Neural cell (in vitro differentiated cells): ENCODE measurements around the gene CABP4. TPM values are rescaled to one million over a fixed set of nuclear protein-coding genes. Genes with fewer than 3 reads are reported as not detected.

Experiments
- H2AFZ ChIP-seq: fragments of 200-600, 300-800 bp; sonication (generic), shearing (Covaris generic); 2 replicates; pipeline ENCODE4 v1.6.0; 2014; ENCODE audit warnings: low read depth, mild to moderate bottlenecking, antibody characterized with exemption, low read length, moderate library complexity
- H3F3A ChIP-seq: fragments of 200-600 bp; shearing (Covaris generic); 2 replicates; pipeline ENCODE4 v1.6.1; 2016; ENCODE audit warnings: mild to moderate bottlenecking, moderate library complexity, mixed read lengths, antibody characterized with exemption, low read length; ENCODE audit not compliant: insufficient read depth, poor library complexity, severe bottlenecking
- H3K27ac ChIP-seq: fragments of 200-600, 300-800 bp; sonication (generic), shearing (Covaris generic); 2 replicates; pipeline ENCODE4 v1.5.1; 2014; ENCODE audit warnings: mild to moderate bottlenecking, low read length, moderate library complexity
- H3K27me3 ChIP-seq: fragments of 300-800, 200-600 bp; sonication (generic), shearing (Covaris generic); 2 replicates; pipeline ENCODE4 v1.6.0; 2014; ENCODE audit warnings: mild to moderate bottlenecking, low read depth, low read length, moderate library complexity; ENCODE audit not compliant: insufficient read depth
- H3K36me3 ChIP-seq: fragments of 300-800, 200-600 bp; sonication (generic), shearing (Covaris generic); 2 replicates; pipeline ENCODE4 v1.5.1; 2014; ENCODE audit warnings: mild to moderate bottlenecking, antibody characterized with exemption, low read length, moderate library complexity; ENCODE audit not compliant: insufficient read depth
- H3K4me2 ChIP-seq: fragments of 300-800, 200-600 bp; sonication (generic), shearing (Covaris generic); 2 replicates; pipeline ENCODE4 v1.6.0; 2014; ENCODE audit warnings: mild to moderate bottlenecking, low read length
- H3K4me3 ChIP-seq: fragments of 300-800, 200-600 bp; sonication (generic), shearing (Covaris generic); 2 replicates; pipeline ENCODE4 v1.5.1; 2014; ENCODE audit warnings: mild to moderate bottlenecking, low read length, moderate library complexity
- H3K79me2 ChIP-seq: fragments of 200-600 bp; shearing (Covaris generic); replicated peaks from 2 replicates; pipeline ENCODE4 v1.6.0; 2014; ENCODE audit warnings: mild to moderate bottlenecking, low read length, moderate library complexity; ENCODE audit not compliant: insufficient read depth
- H3K9ac ChIP-seq: fragments of 300-800, 200-600 bp; sonication (generic), shearing (Covaris generic); 2 replicates; pipeline ENCODE4 v1.6.1; 2016; ENCODE audit warnings: mild to moderate bottlenecking, low read length, mixed read lengths
- H3K9me2 ChIP-seq: fragments of 200-600 bp; shearing (Covaris generic); 2 replicates; pipeline ENCODE4 v1.6.1; 2016; ENCODE audit warnings: mild to moderate bottlenecking, low read length, mixed read lengths; ENCODE audit not compliant: insufficient read depth
- H3K9me3 ChIP-seq: fragments of 200-600, 300-800 bp; sonication (generic), shearing (Covaris generic); 2 replicates; pipeline ENCODE4 v1.6.1; 2016; ENCODE audit warnings: mild to moderate bottlenecking, mixed run types, low read length, moderate library complexity, mixed read lengths
- H4K20me1 ChIP-seq: fragments of 200-600 bp; shearing (Covaris generic); 2 replicates; pipeline ENCODE4 v1.6.1; 2016; ENCODE audit warnings: mild to moderate bottlenecking, mixed run types; ENCODE audit not compliant: insufficient read depth
- EP300 ChIP-seq: fragments of 450-650 bp; conservative IDR thresholded peaks from 2 replicates; pipeline ENCODE4 v1.6.1; 2014; ENCODE audit warnings: antibody characterized with exemption, mild to moderate bottlenecking, moderate library complexity; ENCODE audit not compliant: poor library complexity, severe bottlenecking
- EZH2 ChIP-seq: fragments of 200-600, 300-800 bp; shearing (Covaris generic), sonication (generic); IDR thresholded peaks from 2 replicates; pipeline ENCODE4 v1.6.1; 2014; ENCODE audit warnings: antibody characterized with exemption, low read length, borderline replicate concordance, mild to moderate bottlenecking; ENCODE audit not compliant: insufficient read depth, poor library complexity, severe bottlenecking
- MXI1 ChIP-seq: fragments of 450-650 bp; conservative IDR thresholded peaks from 2 replicates; pipeline ENCODE4 v1.6.1; 2014; ENCODE audit warnings: antibody characterized with exemption, mild to moderate bottlenecking; ENCODE audit not compliant: poor library complexity, severe bottlenecking
- POLR2AphosphoS5 ChIP-seq: IDR thresholded peaks from 2 replicates; pipeline ENCODE4 v1.6.1; 2012
- RAD21 ChIP-seq: fragments of 450-650 bp; conservative IDR thresholded peaks from 2 replicates; pipeline ENCODE4 v1.6.1; 2014; ENCODE audit warnings: antibody characterized with exemption, mild to moderate bottlenecking, moderate library complexity
- SMC3 ChIP-seq: fragments of 450-650 bp; conservative IDR thresholded peaks from 2 replicates; pipeline ENCODE4 v1.6.1; 2014; ENCODE audit warnings: antibody characterized with exemption, mild to moderate bottlenecking, moderate library complexity; ENCODE audit not compliant: poor library complexity
- TAF1 ChIP-seq: IDR thresholded peaks from 2 replicates; pipeline ENCODE4 v1.6.1; 2012; ENCODE audit warnings: low read depth
- polyA plus RNA-seq: library from polyadenylated mRNA; depleted of rRNA; stranded (reverse); fragments of >200 nt; gene quantifications from 2 replicates; pipeline ENCODE4 v1.2.3, GENCODE V29; 2014
- TF ChIP-seq, protein P1 (sequence below): fragments of 450-650 bp; IDR thresholded peaks from 2 replicates; pipeline ENCODE4 v1.5.1; 2014; ENCODE audit warnings: antibody characterized with exemption, mild to moderate bottlenecking, moderate library complexity; ENCODE audit not compliant: poor library complexity, severe bottlenecking
- TF ChIP-seq, protein P2 (sequence below): IDR thresholded peaks from 2 replicates; pipeline ENCODE4 v1.6.1; 2012; ENCODE audit warnings: borderline replicate concordance

The CABP4 gene
- polyA plus RNA-seq, 1 donor from 2014 or later: not detected

GRCh38 chr11:67445515-67445914 is 9.6 kb upstream of the CABP4 start:
- TF ChIP-seq SMC3: no peak
- no peak for TF ChIP-seq RAD21
- no peak for TF ChIP-seq POLR2AphosphoS5
- TF ChIP-seq TAF1: no peak
- TF ChIP-seq MXI1: no peak
- Histone ChIP-seq H2AFZ (no peak overlapping the region), H3K27ac (no peak overlapping the region), H3K9me3 (no peaks in the 10 kb centered on the region), H3K4me3 (no peak overlapping the region), H4K20me1 (no peaks in the 10 kb centered on the region), H3F3A (no peaks in the 10 kb centered on the region), H3K27me3 (no peaks in the 10 kb centered on the region), H3K79me2 (no peaks in the 10 kb centered on the region), H3K9ac (no peak overlapping the region), H3K36me3 (no peaks in the 10 kb centered on the region), H3K4me2 (no peak overlapping the region), H3K9me2 (no peaks in the 10 kb centered on the region)

DNA sequence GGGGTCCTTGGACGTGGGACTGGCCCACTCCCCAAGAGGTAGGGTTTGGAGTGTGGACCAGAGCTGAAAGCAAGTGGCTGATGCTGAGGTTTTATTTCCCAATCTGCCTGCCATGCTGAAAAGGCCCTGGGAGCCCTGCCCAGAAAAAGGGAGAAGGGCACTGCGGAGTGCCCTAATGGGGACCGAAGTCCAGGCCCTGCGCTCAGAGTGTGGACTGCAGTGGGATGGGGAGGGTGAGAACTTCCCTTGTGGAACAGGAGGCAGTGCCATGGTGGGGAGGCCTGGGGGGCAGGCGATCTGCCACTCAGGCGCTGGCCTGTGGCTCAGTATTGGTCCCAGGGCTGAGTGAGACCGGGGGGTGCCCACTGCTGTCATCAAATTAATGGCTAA is 6.9 kb upstream of the CABP4 start:
- TF ChIP-seq, protein P1, sequence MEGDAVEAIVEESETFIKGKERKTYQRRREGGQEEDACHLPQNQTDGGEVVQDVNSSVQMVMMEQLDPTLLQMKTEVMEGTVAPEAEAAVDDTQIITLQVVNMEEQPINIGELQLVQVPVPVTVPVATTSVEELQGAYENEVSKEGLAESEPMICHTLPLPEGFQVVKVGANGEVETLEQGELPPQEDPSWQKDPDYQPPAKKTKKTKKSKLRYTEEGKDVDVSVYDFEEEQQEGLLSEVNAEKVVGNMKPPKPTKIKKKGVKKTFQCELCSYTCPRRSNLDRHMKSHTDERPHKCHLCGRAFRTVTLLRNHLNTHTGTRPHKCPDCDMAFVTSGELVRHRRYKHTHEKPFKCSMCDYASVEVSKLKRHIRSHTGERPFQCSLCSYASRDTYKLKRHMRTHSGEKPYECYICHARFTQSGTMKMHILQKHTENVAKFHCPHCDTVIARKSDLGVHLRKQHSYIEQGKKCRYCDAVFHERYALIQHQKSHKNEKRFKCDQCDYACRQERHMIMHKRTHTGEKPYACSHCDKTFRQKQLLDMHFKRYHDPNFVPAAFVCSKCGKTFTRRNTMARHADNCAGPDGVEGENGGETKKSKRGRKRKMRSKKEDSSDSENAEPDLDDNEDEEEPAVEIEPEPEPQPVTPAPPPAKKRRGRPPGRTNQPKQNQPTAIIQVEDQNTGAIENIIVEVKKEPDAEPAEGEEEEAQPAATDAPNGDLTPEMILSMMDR: no peak
- TF ChIP-seq EZH2 (no peak), RAD21 (no peak), EP300 (no peak), MXI1 (no peak), TAF1 (no peak)
- TF ChIP-seq, protein P2, sequence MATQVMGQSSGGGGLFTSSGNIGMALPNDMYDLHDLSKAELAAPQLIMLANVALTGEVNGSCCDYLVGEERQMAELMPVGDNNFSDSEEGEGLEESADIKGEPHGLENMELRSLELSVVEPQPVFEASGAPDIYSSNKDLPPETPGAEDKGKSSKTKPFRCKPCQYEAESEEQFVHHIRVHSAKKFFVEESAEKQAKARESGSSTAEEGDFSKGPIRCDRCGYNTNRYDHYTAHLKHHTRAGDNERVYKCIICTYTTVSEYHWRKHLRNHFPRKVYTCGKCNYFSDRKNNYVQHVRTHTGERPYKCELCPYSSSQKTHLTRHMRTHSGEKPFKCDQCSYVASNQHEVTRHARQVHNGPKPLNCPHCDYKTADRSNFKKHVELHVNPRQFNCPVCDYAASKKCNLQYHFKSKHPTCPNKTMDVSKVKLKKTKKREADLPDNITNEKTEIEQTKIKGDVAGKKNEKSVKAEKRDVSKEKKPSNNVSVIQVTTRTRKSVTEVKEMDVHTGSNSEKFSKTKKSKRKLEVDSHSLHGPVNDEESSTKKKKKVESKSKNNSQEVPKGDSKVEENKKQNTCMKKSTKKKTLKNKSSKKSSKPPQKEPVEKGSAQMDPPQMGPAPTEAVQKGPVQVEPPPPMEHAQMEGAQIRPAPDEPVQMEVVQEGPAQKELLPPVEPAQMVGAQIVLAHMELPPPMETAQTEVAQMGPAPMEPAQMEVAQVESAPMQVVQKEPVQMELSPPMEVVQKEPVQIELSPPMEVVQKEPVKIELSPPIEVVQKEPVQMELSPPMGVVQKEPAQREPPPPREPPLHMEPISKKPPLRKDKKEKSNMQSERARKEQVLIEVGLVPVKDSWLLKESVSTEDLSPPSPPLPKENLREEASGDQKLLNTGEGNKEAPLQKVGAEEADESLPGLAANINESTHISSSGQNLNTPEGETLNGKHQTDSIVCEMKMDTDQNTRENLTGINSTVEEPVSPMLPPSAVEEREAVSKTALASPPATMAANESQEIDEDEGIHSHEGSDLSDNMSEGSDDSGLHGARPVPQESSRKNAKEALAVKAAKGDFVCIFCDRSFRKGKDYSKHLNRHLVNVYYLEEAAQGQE: no peak
- Histone ChIP-seq H3K4me2 (no peak overlapping the region), H3K79me2 (no peaks in the 10 kb centered on the region), H3K9me3 (no peaks in the 10 kb centered on the region), H4K20me1 (no peaks in the 10 kb centered on the region), H3K27ac (no peak overlapping the region), H3K9me2 (no peaks in the 10 kb centered on the region), H3K4me3 (no peak overlapping the region), H3K27me3 (no peaks in the 10 kb centered on the region), H3K9ac (no peak overlapping the region), H3F3A (no peaks in the 10 kb centered on the region), H3K36me3 (no peaks in the 10 kb centered on the region), H2AFZ (no peak overlapping the region)
